Hepatocyte (in vitro differentiated cells): ENCODE results near the gene CFAP91. TPM values are rescaled to one million over a fixed set of nuclear protein-coding genes. Genes with fewer than 3 reads are reported as not detected.

Experiments used
- DNase-seq: peaks from one replicate; pipeline ENCODE4 v3.0.0-alpha.2; 2016; ENCODE audit warnings: low spot score
- H2AFZ ChIP-seq: fragments of 200-600 bp; sonication (generic); 2 replicates; pipeline ENCODE4 v1.6.0; 2016; ENCODE audit warnings: antibody characterized with exemption, mild to moderate bottlenecking
- H3K27ac ChIP-seq: fragments of 200-600 bp; sonication (generic); 2 replicates; pipeline ENCODE4 v1.5.1; 2016; ENCODE audit warnings: mild to moderate bottlenecking
- H3K27me3 ChIP-seq: fragments of 200-600 bp; sonication (generic); 2 replicates; pipeline ENCODE4 v1.6.1; 2016
- H3K36me3 ChIP-seq: fragments of 200-600 bp; sonication (generic); replicated peaks from 2 replicates; pipeline ENCODE4 v1.5.1; 2016; ENCODE audit warnings: low read depth; ENCODE audit not compliant: insufficient read depth
- H3K4me1 ChIP-seq: fragments of 200-600 bp; sonication (generic); 2 replicates; pipeline ENCODE4 v1.5.1; 2016; ENCODE audit warnings: mild to moderate bottlenecking, moderate library complexity; ENCODE audit not compliant: insufficient read depth
- H3K4me2 ChIP-seq: fragments of 200-600 bp; sonication (generic); 2 replicates; pipeline ENCODE4 v1.6.0; 2016
- H3K4me3 ChIP-seq: fragments of 200-600 bp; sonication (generic); 2 replicates; pipeline ENCODE4 v1.5.1; 2016; ENCODE audit warnings: mild to moderate bottlenecking
- H3K79me2 ChIP-seq: fragments of 200-600 bp; sonication (generic); 2 replicates; pipeline ENCODE4 v1.6.0; 2017; ENCODE audit warnings: mild to moderate bottlenecking
- H3K9me2 ChIP-seq: fragments of 200-600 bp; sonication (generic); replicated peaks from 2 replicates; pipeline ENCODE4 v1.6.0; 2017; ENCODE audit warnings: mild to moderate bottlenecking; ENCODE audit not compliant: insufficient read depth
- H3K9me3 ChIP-seq: fragments of 200-600 bp; sonication (generic); 2 replicates; pipeline ENCODE4 v1.5.1; 2016; ENCODE audit warnings: low read depth, mild to moderate bottlenecking
- H4K20me1 ChIP-seq: fragments of 200-600 bp; sonication (generic); 2 replicates; pipeline ENCODE4 v1.6.0; 2016; ENCODE audit warnings: mild to moderate bottlenecking; ENCODE audit not compliant: insufficient read depth, poor library complexity, severe bottlenecking
- CTCF ChIP-seq: fragments of 200-600 bp; sonication (generic); IDR thresholded peaks from 2 replicates; pipeline ENCODE4 v1.5.1; 2016; ENCODE audit warnings: antibody characterized with exemption, mild to moderate bottlenecking; ENCODE audit not compliant: poor library complexity
- EZH2 ChIP-seq: fragments of 200-600 bp; sonication (generic); IDR thresholded peaks from 2 replicates; pipeline ENCODE4 v1.6.1; 2016; ENCODE audit warnings: antibody characterized with exemption, mild to moderate bottlenecking, borderline replicate concordance
- EZH2phosphoT487 ChIP-seq: fragments of 200-600 bp; sonication (generic); IDR thresholded peaks from one replicate; pipeline ENCODE4 v1.6.1; 2018; ENCODE audit warnings: antibody characterized with exemption, mild to moderate bottlenecking, low read depth, moderate library complexity; ENCODE audit not compliant: unreplicated experiment, severe bottlenecking
- WGBS: methylation state at CpG from one replicate; pipeline ENCODE4 v1.1.6; 2016; ENCODE audit warnings: low lambda C conversion rate; ENCODE audit errors: missing lambda C conversion rate; 5-methylcytosine and 5-hydroxymethylcytosine counted together
- polyA plus RNA-seq: library from polyadenylated mRNA; unstranded; fragments of >200 nt; fragmentation: Nextera tagmentation; extraction: Ambion mirVana; gene quantifications from 2 replicates; pipeline ENCODE4 v1.2.1, GENCODE V29; 2016
- total RNA-seq: library from RNA; depleted of rRNA; stranded (reverse); fragments of >200 nt; gene quantifications from 2 replicates; pipeline ENCODE4 v1.2.3, GENCODE V29; 2014

The CFAP91 gene
- total and polyA plus RNA-seq, 2 experiments from 2014 or later: 1.4 TPM; not detected in 1

DNA sequence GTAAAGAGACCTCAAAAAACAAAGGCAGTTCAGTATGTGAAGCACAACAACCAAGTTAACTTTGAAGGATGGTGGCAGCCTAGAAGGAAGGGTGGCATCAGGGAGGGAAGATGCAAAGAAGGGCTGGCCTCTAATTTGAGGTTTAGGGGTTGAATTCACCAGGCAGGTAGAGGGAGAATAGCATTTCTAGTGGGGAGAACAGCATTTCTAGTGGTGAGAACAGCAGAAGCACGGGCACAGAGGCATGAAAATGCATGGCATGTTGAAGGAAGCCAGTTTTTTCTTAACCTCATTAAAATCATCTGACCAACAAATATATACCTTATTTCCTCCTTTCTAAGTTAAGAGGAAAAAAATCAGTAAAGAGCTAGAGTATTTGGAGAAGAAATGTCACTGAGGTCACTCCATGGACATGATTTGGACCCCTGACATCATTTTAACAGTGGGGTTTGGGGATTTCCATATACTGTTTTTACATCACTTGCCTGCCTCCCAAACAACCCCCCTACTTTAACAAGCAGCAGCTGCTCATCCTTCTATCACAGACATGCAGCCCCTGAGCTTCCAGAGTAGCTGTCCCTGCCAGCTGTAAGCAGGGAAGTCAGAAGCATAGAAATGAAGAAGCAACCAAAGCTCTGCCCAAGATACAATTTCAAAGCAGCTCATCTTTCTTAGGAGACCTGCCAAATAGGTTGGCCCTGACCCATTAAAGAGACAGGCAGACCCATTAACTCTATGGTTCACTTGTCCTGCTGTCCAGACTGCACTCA lies 40.0 kb upstream of the CFAP91 start:
- TF ChIP-seq EZH2: no peak
- TF ChIP-seq EZH2phosphoT487: no peak
- TF ChIP-seq CTCF: no peak
- Histone ChIP-seq H3K9me3 (no peaks in the 10 kb centered on the region), H3K27me3 (no peaks in the 10 kb centered on the region), H3K36me3 (no peaks in the 10 kb centered on the region), H4K20me1 (no peaks in the 10 kb centered on the region), H3K4me2 (no peak overlapping the region), H3K27ac (peak overlapping the region; percentile 38), H3K79me2 (no peaks in the 10 kb centered on the region), H3K4me1 (peaks cover 37% of the 10 kb centered on the region), H2AFZ (no peak overlapping the region), H3K9me2 (no peaks in the 10 kb centered on the region), H3K4me3 (no peak overlapping the region)
- 65% methylated on average over 1 of the region's 1 CpG for WGBS
- no peak for DNase-seq

DNA sequence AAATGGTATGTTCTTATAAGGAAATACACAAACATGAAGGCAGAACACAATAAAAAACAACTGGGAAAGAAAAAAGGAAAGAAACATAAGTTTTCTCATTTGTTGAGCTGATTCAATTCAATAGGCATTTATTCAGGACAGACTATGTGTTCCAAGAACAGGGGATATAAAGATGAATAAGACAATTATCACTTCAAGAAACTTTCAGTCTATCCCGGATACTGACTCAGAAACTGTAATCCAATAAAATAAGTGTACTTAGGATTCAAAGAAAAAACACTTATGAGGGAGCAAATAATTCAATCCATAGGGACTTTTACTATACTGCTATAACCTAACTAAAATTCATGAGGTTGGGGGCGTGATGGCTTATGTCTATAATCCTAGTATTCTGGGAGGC lies 38.9 kb upstream of the CFAP91 start:
- no peak for DNase-seq
- no peaks in the 10 kb centered on the region for H3K27me3 ChIP-seq
- TF ChIP-seq CTCF: no peak
- no peak for TF ChIP-seq EZH2phosphoT487
- TF ChIP-seq EZH2: no peak
- H3K36me3 ChIP-seq: no peaks in the 10 kb centered on the region
- no peaks in the 10 kb centered on the region for H3K79me2 ChIP-seq
- no peak overlapping the region for H2AFZ ChIP-seq
- H4K20me1 ChIP-seq: no peaks in the 10 kb centered on the region
- WGBS: 66% methylated on average over 2 of the region's 2 CpGs
- H3K27ac ChIP-seq: peak overlapping the region; percentile 88
- no peak overlapping the region for H3K4me2 ChIP-seq
- no peaks in the 10 kb centered on the region for H3K9me3 ChIP-seq
- H3K4me1 ChIP-seq: peaks cover 37% of the 10 kb centered on the region
- no peak overlapping the region for H3K4me3 ChIP-seq
- H3K9me2 ChIP-seq: no peaks in the 10 kb centered on the region

GRCh38 chr3:119664370-119664769 lies 38.5 kb upstream of the CFAP91 start:
- Histone ChIP-seq H3K79me2 (no peaks in the 10 kb centered on the region), H4K20me1 (no peaks in the 10 kb centered on the region), H3K4me2 (no peak overlapping the region), H3K4me1 (peaks cover 37% of the 10 kb centered on the region), H3K27ac (peak overlapping the region; percentile 88), H3K9me3 (no peaks in the 10 kb centered on the region), H3K36me3 (no peaks in the 10 kb centered on the region), H3K27me3 (no peaks in the 10 kb centered on the region), H3K4me3 (no peak overlapping the region), H2AFZ (no peak overlapping the region), H3K9me2 (no peaks in the 10 kb centered on the region)
- no peak for DNase-seq
- 72% methylated on average over 4 of the region's 4 CpGs for WGBS
- no peak for TF ChIP-seq EZH2phosphoT487
- TF ChIP-seq EZH2: no peak
- TF ChIP-seq CTCF: no peak
